CD14-positive monocyte (primary cell): ENCODE measurements around the gene PKP3. TPM values are rescaled to one million over a fixed set of nuclear protein-coding genes. Genes with fewer than 3 reads are reported as not detected.

Experiments used
- DNase-seq, 3 donors: peaks; one replicate each; pipeline ENCODE4 v3.0.0-alpha.2; 2011 to 2022
- H2AFZ ChIP-seq: 2 replicates; pipeline ENCODE4 v1.6.0; 2012; ENCODE audit warnings: mild to moderate bottlenecking, low read depth, low read length, inconsistent platforms; ENCODE audit not compliant: insufficient read depth, poor library complexity, severe bottlenecking
- H3K27ac ChIP-seq, 2 donors: 1 replicate in 1 of 2; 2 replicates in 1 of 2; pipeline ENCODE4 v1.5.1; 2012 to 2013; ENCODE audit warnings: low read length in 2 of 2, control low read depth in 1 of 2, inconsistent platforms in 1 of 2, low read depth in 1 of 2, mild to moderate bottlenecking in 1 of 2
- H3K27me3 ChIP-seq, 2 donors: one replicate each; pipeline versions ENCODE4 v1.6.0 to v1.6.1; 2011 to 2013; ENCODE audit warnings: low read length in 2 of 2; ENCODE audit not compliant: control insufficient read depth in 2 of 2, insufficient read depth in 2 of 2
- H3K36me3 ChIP-seq, 2 donors: replicated peaks in 1 of 2; 1 replicate in 1 of 2; 2 replicates in 1 of 2; pipeline versions ENCODE4 v1.5.1 to v1.6.1; 2012 to 2013; ENCODE audit warnings: low read length in 2 of 2, control low read depth in 1 of 2, inconsistent platforms in 1 of 2, mild to moderate bottlenecking in 1 of 2; ENCODE audit not compliant: insufficient read depth in 2 of 2, control insufficient read depth in 1 of 2
- H3K4me1 ChIP-seq, 2 donors: 1 replicate in 1 of 2; 2 replicates in 1 of 2; pipeline versions ENCODE4 v1.5.1 to v1.6.1; 2012 to 2013; ENCODE audit warnings: low read length in 2 of 2, control low read depth in 1 of 2, inconsistent platforms in 1 of 2, mild to moderate bottlenecking in 1 of 2, moderate library complexity in 1 of 2; ENCODE audit not compliant: insufficient read depth in 2 of 2, control insufficient read depth in 1 of 2
- H3K4me2 ChIP-seq: replicated peaks from 2 replicates; pipeline ENCODE3; 2012; ENCODE audit warnings: low read length, moderate library complexity, mild to moderate bottlenecking; ENCODE audit not compliant: poor library complexity, severe bottlenecking; ENCODE audit errors: extremely low read depth
- H3K4me3 ChIP-seq, 3 experiments: fragments of 200-600 bp in 1 of 3; sonication (generic) in 1 of 3; replicated peaks in 1 of 3; 1 replicate in 2 of 3; 2 replicates in 1 of 3; pipeline ENCODE4 v1.5.1; 2011 to 2013; ENCODE audit warnings: low read length in 3 of 3, mild to moderate bottlenecking in 3 of 3, control low read depth in 2 of 3, low read depth in 2 of 3, inconsistent platforms in 1 of 3, moderate library complexity in 1 of 3
- H3K79me2 ChIP-seq: 2 replicates; pipeline ENCODE4 v1.6.0; 2012; ENCODE audit warnings: mild to moderate bottlenecking, control low read depth, inconsistent platforms, low read length, moderate library complexity; ENCODE audit not compliant: insufficient read depth
- H3K9ac ChIP-seq: 2 replicates; pipeline ENCODE4 v1.6.0; 2017; ENCODE audit warnings: low read length, mild to moderate bottlenecking; ENCODE audit not compliant: insufficient read depth, poor library complexity, severe bottlenecking
- H3K9me3 ChIP-seq, 2 donors: replicated peaks in 1 of 2; 1 replicate in 1 of 2; 2 replicates in 1 of 2; pipeline versions ENCODE4 v1.5.1 to v1.6.1; 2012 to 2013; ENCODE audit warnings: low read length in 2 of 2, control low read depth in 1 of 2; ENCODE audit not compliant: control insufficient read depth in 1 of 2, insufficient read depth in 1 of 2
- H4K20me1 ChIP-seq: 2 replicates; pipeline ENCODE4 v1.6.0; 2012; ENCODE audit warnings: mild to moderate bottlenecking, low read length, control low read depth, moderate library complexity; ENCODE audit not compliant: insufficient read depth
- H3K27ac Mint-ChIP-seq, 7 donors: one replicate each; pipeline ENCODE4 v1.8.0; 2020; ENCODE audit warnings: mild to moderate bottlenecking in 7 of 7, mixed read lengths in 7 of 7, moderate library complexity in 6 of 7, inconsistent platforms in 2 of 7
- H3K27me3 Mint-ChIP-seq, 3 donors: one replicate each; pipeline ENCODE4 v1.8.0; 2021 to 2022; ENCODE audit warnings: low read depth in 3 of 3, mild to moderate bottlenecking in 3 of 3, mixed read lengths in 3 of 3, moderate library complexity in 3 of 3, inconsistent platforms in 1 of 3
- H3K36me3 Mint-ChIP-seq, 2 donors: one replicate each; pipeline ENCODE4 v1.8.0; 2020; ENCODE audit warnings: mixed read lengths in 2 of 2, inconsistent platforms in 1 of 2, mild to moderate bottlenecking in 1 of 2
- H3K4me1 Mint-ChIP-seq: one replicate; pipeline ENCODE4 v1.8.0; 2020; ENCODE audit warnings: mild to moderate bottlenecking, mixed read lengths
- H3K4me3 Mint-ChIP-seq, 2 donors: one replicate each; pipeline ENCODE4 v1.8.0; 2020; ENCODE audit warnings: mild to moderate bottlenecking in 2 of 2, mixed read lengths in 2 of 2, moderate library complexity in 1 of 2
- H3K9me3 Mint-ChIP-seq, 7 donors: one replicate each; pipeline ENCODE4 v1.8.0; 2020 to 2022; ENCODE audit warnings: mixed read lengths in 7 of 7, mild to moderate bottlenecking in 6 of 7, moderate library complexity in 6 of 7, inconsistent platforms in 2 of 7
- CTCF ChIP-seq: fragments of 200-600 bp; IDR thresholded peaks from one replicate; pipeline ENCODE4 v1.8.0; 2022; ENCODE audit warnings: antibody characterized with exemption, mild to moderate bottlenecking
- WGBS: methylation state at CpG from one replicate; pipeline ENCODE4 v1.1.5; 2013; ENCODE audit warnings: missing lambda C conversion rate; ENCODE audit not compliant: insufficient coverage; 5-methylcytosine and 5-hydroxymethylcytosine counted together
- intact Hi-C, 2 donors: fragments of 100-400 bp; cut with micrococcal nuclease; formaldehyde crosslinking; loops; one replicate each; pipeline versions ENCODE4 v1.15.0 to v1.15.1; 2023
- polyA plus RNA-seq, 3 donors: library from polyadenylated mRNA; depleted of rRNA in 1 of 3; unstranded in 2 of 3; stranded (reverse) in 1 of 3; fragments of 300-500 nt in 2 of 3; fragments of >200 nt in 1 of 3; fragmentation: Illumina TruSeq in 2 of 3; gene quantifications; 1 replicate in 2 of 3; 2 replicates in 1 of 3; pipeline ENCODE4 v1.2.3, GENCODE V29; 2012 to 2021

Gene PKP3
- polyA plus RNA-seq, 3 donors, result not detected

DNA sequence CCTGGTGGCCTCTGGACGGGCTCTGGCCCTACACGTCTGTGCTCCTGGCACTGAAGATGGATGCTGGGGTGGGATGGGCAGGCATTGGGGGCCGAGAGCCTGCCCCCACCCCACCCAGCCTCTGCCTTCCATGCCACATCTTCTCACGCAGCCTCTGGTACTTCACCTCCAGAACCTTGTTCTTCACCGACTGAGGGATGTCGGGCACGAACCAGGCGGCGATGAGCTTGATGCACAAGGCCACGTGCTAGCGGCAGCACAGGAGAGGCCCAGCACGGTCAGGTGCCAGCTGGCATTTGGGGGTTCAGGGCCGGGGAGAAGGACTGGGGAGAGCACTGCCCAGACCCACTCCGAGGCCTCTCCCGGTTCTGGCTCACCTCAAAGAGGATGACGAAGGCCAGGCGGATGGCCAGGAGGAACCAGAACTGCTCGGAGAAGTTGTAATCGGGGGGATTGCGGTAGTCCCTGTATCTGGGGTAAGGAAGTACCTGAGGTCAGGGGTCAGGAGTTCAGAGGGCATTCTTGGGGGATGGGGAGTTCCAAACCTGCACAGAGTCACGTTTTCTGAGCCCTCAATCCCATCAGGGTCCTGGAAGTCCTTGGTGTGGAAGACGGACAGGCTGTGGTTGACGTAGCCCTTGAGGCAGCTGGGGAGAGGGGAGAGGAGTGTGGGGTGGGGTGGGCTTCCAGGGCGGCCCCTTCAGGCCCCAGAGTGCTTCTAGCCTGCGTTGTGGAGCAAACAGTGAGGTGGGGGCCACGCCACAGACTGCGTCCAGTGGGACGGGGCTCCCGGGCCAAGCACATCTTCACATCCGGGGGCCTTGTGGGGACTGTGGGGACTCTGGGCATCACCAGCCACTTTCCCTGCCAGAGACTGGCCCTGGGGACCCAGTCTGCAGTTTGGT, 24.6 kb downstream of the PKP3 start:
- H3K36me3 Mint-ChIP-seq, result no peaks in the 10 kb centered on the region
- H3K27me3 ChIP-seq, result no peaks in the 10 kb centered on the region
- H3K9me3 ChIP-seq, result no peaks in the 10 kb centered on the region
- no peak overlapping the region for H3K4me3 Mint-ChIP-seq
- H3K9ac ChIP-seq, result no peak overlapping the region
- H3K27me3 Mint-ChIP-seq, result peaks cover 7 to 31% (median 9%) of the 10 kb centered on the region in 3 donors
- peaks cover 31 to 44% of the 10 kb centered on the region in 2 donors for H3K4me1 ChIP-seq
- H4K20me1 ChIP-seq, result peaks cover 4% of the 10 kb centered on the region
- H3K9me3 Mint-ChIP-seq, result peaks cover 0 to 4% (median 0%) of the 10 kb centered on the region in 7 donors
- H3K27ac Mint-ChIP-seq, result peak overlapping the region in 1 of 7 donors; percentile 6
- peaks cover 34% of the 10 kb centered on the region for H3K4me1 Mint-ChIP-seq
- 91% methylated on average over 27 of the region's 30 CpGs for WGBS
- no peak overlapping the region for H3K4me2 ChIP-seq
- H3K4me3 ChIP-seq, result no peak overlapping the region
- intact Hi-C loops, result no loop called here
- peaks cover 27% of the 10 kb centered on the region for H3K79me2 ChIP-seq
- H3K27ac ChIP-seq, result no peak overlapping the region
- H3K36me3 ChIP-seq, result no peaks in the 10 kb centered on the region
- H2AFZ ChIP-seq, result no peak overlapping the region
- no peak for DNase-seq
- TF ChIP-seq CTCF, result no peak

DNA sequence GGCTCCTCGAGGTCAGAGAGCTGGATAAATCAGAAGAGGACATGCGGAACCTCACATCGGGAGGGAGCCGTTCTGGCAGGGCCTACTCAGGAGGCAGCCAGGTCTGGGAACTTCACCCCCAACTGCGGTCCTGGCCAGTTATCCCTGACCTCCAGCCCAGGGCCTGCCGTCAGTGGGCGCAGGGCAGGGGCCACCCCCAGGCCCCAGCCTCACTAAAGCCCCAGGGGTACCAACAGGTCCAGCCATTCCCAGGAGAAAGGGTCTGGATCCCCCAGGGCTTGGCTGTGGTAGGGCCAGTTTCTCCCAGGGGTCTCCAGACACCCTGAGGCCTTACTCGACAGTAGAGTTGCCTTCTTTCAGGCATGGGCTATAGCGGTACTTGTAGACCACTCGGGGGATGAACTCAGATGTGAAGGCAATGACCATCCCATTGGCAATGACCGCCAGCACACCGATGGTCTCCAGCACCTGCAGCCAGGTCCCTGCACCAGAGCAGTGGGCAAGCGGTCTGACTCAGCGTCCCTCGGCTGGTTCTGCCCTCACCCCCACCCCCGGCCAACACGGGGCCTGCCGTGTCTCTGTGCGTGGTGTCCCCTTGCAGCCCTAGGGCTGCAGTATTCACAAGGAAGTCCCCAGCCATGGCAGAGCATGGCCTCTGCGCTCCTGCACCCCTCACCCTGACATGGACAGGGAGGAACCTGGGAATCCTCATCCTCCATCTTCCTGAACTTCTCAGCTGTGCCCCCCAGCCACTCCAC, 25.4 kb downstream of the PKP3 start:
- Histone ChIP-seq H3K4me3 (no peak overlapping the region), H3K36me3 (no peaks in the 10 kb centered on the region), H4K20me1 (no peaks in the 10 kb centered on the region), H2AFZ (no peak overlapping the region), H3K9me3 (no peaks in the 10 kb centered on the region), H3K27me3 (peaks cover 0 to 2% of the 10 kb centered on the region in 2 donors), H3K27ac (no peak overlapping the region), H3K4me2 (no peak overlapping the region), H3K79me2 (peaks cover 19% of the 10 kb centered on the region), H3K4me1 (peaks cover 23 to 35% of the 10 kb centered on the region in 2 donors), H3K9ac (no peak overlapping the region)
- no peak for DNase-seq
- no peak for TF ChIP-seq CTCF
- H3K27ac Mint-ChIP-seq, result no peak overlapping the region
- peaks cover 32% of the 10 kb centered on the region for H3K4me1 Mint-ChIP-seq
- no peak overlapping the region for H3K4me3 Mint-ChIP-seq
- intact Hi-C loops, result no loop called here
- no peaks in the 10 kb centered on the region for H3K36me3 Mint-ChIP-seq
- peaks cover 0 to 7% (median 2%) of the 10 kb centered on the region in 7 donors for H3K9me3 Mint-ChIP-seq
- peaks cover 9 to 38% (median 9%) of the 10 kb centered on the region in 3 donors for H3K27me3 Mint-ChIP-seq
- 92% methylated on average over 18 of the region's 20 CpGs for WGBS
